Cardiac fibroblast (primary cell): ENCODE data around the gene TAC4.
"Not testable (repeated sequence)": the region's sequence is repeated elsewhere in the genome, so short reads cannot be mapped to it uniquely, and the experiment has no call there.

Experiments used
- DNase-seq, 2 donors: peaks; one replicate each; pipeline versions ENCODE4 v3.0.0 to v3.0.0-alpha.2; 2010; ENCODE audit warnings: low read depth in 2 of 2
- H3K4me3 ChIP-seq, 2 donors: replicated peaks in 1 of 2; 1 replicate in 1 of 2; 2 replicates in 1 of 2; pipeline ENCODE4 v1.5.1; 2011; ENCODE audit warnings: low read depth in 2 of 2, low read length in 2 of 2, mild to moderate bottlenecking in 2 of 2, moderate library complexity in 1 of 2
- CTCF ChIP-seq: IDR thresholded peaks from one replicate; pipeline ENCODE4 v1.5.1; 2011; ENCODE audit warnings: low read depth, mild to moderate bottlenecking, low read length, inconsistent platforms

The TAC4 gene

GRCh38 chr17:49836111-49837030, 11.5 kb downstream of the TAC4 start:
- no peak overlapping the region for H3K4me3 ChIP-seq

GRCh38 chr17:49835472-49835871, 12.4 kb downstream of the TAC4 start:
- H3K4me3 ChIP-seq: no peak overlapping the region
- no peak for TF ChIP-seq CTCF
- DNase-seq: no peak

More at GRCh38 chr17:49836111-49837030, 11.5 kb downstream of the TAC4 start:
- DNase-seq: peak; percentile 58 to 84
- no peak for TF ChIP-seq CTCF

GRCh38 chr17:49834118-49834743, 13.6 kb downstream of the TAC4 start:
- peak in 1 of 2 donors; percentile 68 for DNase-seq
- no peak overlapping the region for H3K4me3 ChIP-seq
- no peak for TF ChIP-seq CTCF

- H3K4me3 ChIP-seq: no peak overlapping the region
- no peak for TF ChIP-seq CTCF
- DNase-seq: peak in 1 of 2 donors; percentile 35
These were observed 14.8 kb downstream of the TAC4 start for GRCh38 chr17:49832840-49833599.

- no peak for TF ChIP-seq CTCF
- DNase-seq: peak in 1 of 2 donors; percentile 15
- no peak overlapping the region for H3K4me3 ChIP-seq
These were observed 17.3 kb downstream of the TAC4 start for GRCh38 chr17:49830605-49831004.

- no peak for DNase-seq
- no peak for TF ChIP-seq CTCF
- H3K4me3 ChIP-seq: no peak overlapping the region
These were observed 18.8 kb downstream of the TAC4 start for GRCh38 chr17:49829026-49829425.

- not testable (repeated sequence) for H3K4me3 ChIP-seq
- DNase-seq: peak; percentile 54 to 67
These were observed 19.5 kb downstream of the TAC4 start for GRCh38 chr17:49828325-49828724.
